NCI-H2029 treated with DMSO at 0.1 percent for 48 hours (cell line): ENCODE measurements around the gene ORMDL2.
"Not testable (repeated sequence)": the region's sequence is repeated elsewhere in the genome, so short reads cannot be mapped to it uniquely, and the experiment has no call there.

ENCODE experiments used
- DNase-seq: peaks from one replicate; lab custom pipeline; 2025; lab: John Stamatoyannopoulos, UW

The ORMDL2 gene

GRCh38 chr12:55852740-55853139, 34.9 kb downstream of the ORMDL2 start:
- no peak for DNase-seq

- DNase-seq, result no peak
Observed at GRCh38 chr12:55861396-55861795, 43.6 kb downstream of the ORMDL2 start.

GRCh38 chr12:55861871-55862270, 44.0 kb downstream of the ORMDL2 start:
- DNase-seq, result no peak

- DNase-seq, result no peak
Observed at GRCh38 chr12:55862286-55862685, 44.4 kb downstream of the ORMDL2 start.

GRCh38 chr12:55862931-55863330, 45.1 kb downstream of the ORMDL2 start:
- not testable (repeated sequence) for DNase-seq

- DNase-seq, result no peak
Observed at GRCh38 chr12:55865327-55865726, 47.5 kb downstream of the ORMDL2 start.

- DNase-seq, result not testable (repeated sequence)
Observed at GRCh38 chr12:55866454-55867004, 48.7 kb downstream of the ORMDL2 start.
